ENCODE data around the gene GPR32. TPM values are rescaled to one million over a fixed set of nuclear protein-coding genes. Genes with fewer than 3 reads are reported as not detected.

The GPR32 gene
- total RNA-seq, 1 donor, result not detected

GRCh38 chr19:50790396-50790795, 20.1 kb downstream of the GPR32 start, which contains the start of gene ACP4:
ACP4 (plus strand) TSS chr19:50790415; CDS start chr19:50790415, 0 bp downstream.
- no peaks in the 10 kb centered on the region for H3K36me3 ChIP-seq (ENCODE audit: insufficient read depth, low read length)
- H3K4me1 ChIP-seq (ENCODE audit: insufficient read depth, low read length), result no peaks in the 10 kb centered on the region
- H2AFZ ChIP-seq (ENCODE audit: low read length), result no peak within 1 kb of the TSS
- H4K20me1 ChIP-seq (ENCODE audit: insufficient read depth, low read length), result no peaks in the 10 kb centered on the region
- H3K27ac ChIP-seq (ENCODE audit: low read depth, low read length), result no peak within 1 kb of the TSS
- H3K9me3 ChIP-seq (ENCODE audit: low read depth, low read length), result no peaks in the 10 kb centered on the region
- no peak for TF ChIP-seq CTCF (IDR thresholded peaks at IDR 0.05; ENCODE audit: extremely low read depth, low read depth, low read length)
- H3K4me3 ChIP-seq (ENCODE audit: insufficient read depth, low read length), result no peak within 1 kb of the TSS
- no peaks in the 10 kb centered on the region for H3K79me2 ChIP-seq (ENCODE audit: insufficient read depth, low read length)
- H3K4me2 ChIP-seq (ENCODE audit: insufficient read depth, low read length), result no peak within 1 kb of the TSS
- DNase-seq (ENCODE audit: insufficient read length, low spot score, missing footprints), result peak; percentile 75
- H3K27me3 ChIP-seq (ENCODE audit: insufficient read depth, low read length), result no peaks in the 10 kb centered on the region

GRCh38 chr19:50790922-50791467, 20.7 kb downstream of the GPR32 start:
- no peaks in the 10 kb centered on the region for H3K27me3 ChIP-seq (ENCODE audit: insufficient read depth, low read length)
- H4K20me1 ChIP-seq (ENCODE audit: insufficient read depth, low read length), result peaks cover 4% of the 10 kb centered on the region
- H3K4me3 ChIP-seq (ENCODE audit: insufficient read depth, low read length), result no peak overlapping the region
- no peaks in the 10 kb centered on the region for H3K4me1 ChIP-seq (ENCODE audit: insufficient read depth, low read length)
- H3K79me2 ChIP-seq (ENCODE audit: insufficient read depth, low read length), result no peaks in the 10 kb centered on the region
- no peak overlapping the region for H2AFZ ChIP-seq (ENCODE audit: low read length)
- no peak for TF ChIP-seq CTCF (IDR thresholded peaks at IDR 0.05; ENCODE audit: extremely low read depth, low read depth, low read length)
- H3K36me3 ChIP-seq (ENCODE audit: insufficient read depth, low read length), result no peaks in the 10 kb centered on the region
- H3K27ac ChIP-seq (ENCODE audit: low read depth, low read length), result no peak overlapping the region
- H3K4me2 ChIP-seq (ENCODE audit: insufficient read depth, low read length), result no peak overlapping the region
- peak; percentile 61 for DNase-seq (ENCODE audit: insufficient read length, low spot score, missing footprints)
- no peaks in the 10 kb centered on the region for H3K9me3 ChIP-seq (ENCODE audit: low read depth, low read length)

- peak; percentile 88 for DNase-seq (ENCODE audit: insufficient read length, low spot score, missing footprints)
- Histone ChIP-seq H3K79me2 (ENCODE audit: insufficient read depth, low read length) (no peaks in the 10 kb centered on the region), H3K27ac (ENCODE audit: low read depth, low read length) (no peak overlapping the region), H3K4me1 (ENCODE audit: insufficient read depth, low read length) (no peaks in the 10 kb centered on the region), H3K36me3 (ENCODE audit: insufficient read depth, low read length) (no peaks in the 10 kb centered on the region), H2AFZ (ENCODE audit: low read length) (no peak overlapping the region), H3K4me3 (ENCODE audit: insufficient read depth, low read length) (no peak overlapping the region), H3K4me2 (ENCODE audit: insufficient read depth, low read length) (no peak overlapping the region), H3K9me3 (ENCODE audit: low read depth, low read length) (no peaks in the 10 kb centered on the region), H3K27me3 (ENCODE audit: insufficient read depth, low read length) (no peaks in the 10 kb centered on the region), H4K20me1 (ENCODE audit: insufficient read depth, low read length) (peaks cover 5% of the 10 kb centered on the region)
- TF ChIP-seq CTCF (IDR thresholded peaks at IDR 0.05; ENCODE audit: extremely low read depth, low read depth, low read length), result no peak
These were observed 21.5 kb downstream of the GPR32 start for GRCh38 chr19:50791594-50792271.
